Measurements from ENCODE around the gene SHOC2. TPM values are rescaled to one million over a fixed set of nuclear protein-coding genes. Genes with fewer than 3 reads are reported as not detected.

Gene SHOC2
- total and polyA plus RNA-seq, 9 of the 15 experiments (the other 6 are each of a cell fraction or from before 2014, with no cell fraction given): 9.2 to 17.5 (median 14.9) TPM

- TF ChIP-seq, protein P1, sequence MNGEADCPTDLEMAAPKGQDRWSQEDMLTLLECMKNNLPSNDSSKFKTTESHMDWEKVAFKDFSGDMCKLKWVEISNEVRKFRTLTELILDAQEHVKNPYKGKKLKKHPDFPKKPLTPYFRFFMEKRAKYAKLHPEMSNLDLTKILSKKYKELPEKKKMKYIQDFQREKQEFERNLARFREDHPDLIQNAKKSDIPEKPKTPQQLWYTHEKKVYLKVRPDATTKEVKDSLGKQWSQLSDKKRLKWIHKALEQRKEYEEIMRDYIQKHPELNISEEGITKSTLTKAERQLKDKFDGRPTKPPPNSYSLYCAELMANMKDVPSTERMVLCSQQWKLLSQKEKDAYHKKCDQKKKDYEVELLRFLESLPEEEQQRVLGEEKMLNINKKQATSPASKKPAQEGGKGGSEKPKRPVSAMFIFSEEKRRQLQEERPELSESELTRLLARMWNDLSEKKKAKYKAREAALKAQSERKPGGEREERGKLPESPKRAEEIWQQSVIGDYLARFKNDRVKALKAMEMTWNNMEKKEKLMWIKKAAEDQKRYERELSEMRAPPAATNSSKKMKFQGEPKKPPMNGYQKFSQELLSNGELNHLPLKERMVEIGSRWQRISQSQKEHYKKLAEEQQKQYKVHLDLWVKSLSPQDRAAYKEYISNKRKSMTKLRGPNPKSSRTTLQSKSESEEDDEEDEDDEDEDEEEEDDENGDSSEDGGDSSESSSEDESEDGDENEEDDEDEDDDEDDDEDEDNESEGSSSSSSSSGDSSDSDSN (IDR thresholded peaks at IDR 0.05; ENCODE audit: borderline replicate concordance in 1 of 2, low read depth in 2 of 2, low read length in 2 of 2): 0 out of 4 replicates have a peak, but pooled peaks of 1 of the 2 experiments have one; percentile 24
- TF ChIP-seq XRCC3 (IDR thresholded peaks at IDR 0.05) (no peak), ARID3A (IDR thresholded peaks at IDR 0.05; ENCODE audit: borderline replicate concordance, low read depth, low read length) (no peak), ZNF830 (CRISPR knock-in tag; IDR thresholded peaks at IDR 0.05) (0 out of 2 replicates have a peak, but pooled peaks have one; percentile 71), THRA (IDR thresholded peaks at IDR 0.05) (no peak), ETS2 (tag; IDR thresholded peaks at IDR 0.05; ENCODE audit: borderline replicate concordance, poor library complexity, severe bottlenecking) (no peak), VEZF1 (CRISPR knock-in tag; IDR thresholded peaks at IDR 0.05) (peak; percentile 40; the same call in 1 of the 2 replicates), NR2C2 (CRISPR knock-in tag; IDR thresholded peaks at IDR 0.05) (no peak), NR2C2 (tag; IDR thresholded peaks at IDR 0.05) (peak; percentile 78), FOXJ2 (tag; IDR thresholded peaks at IDR 0.05) (peak; percentile 85)
- TF ChIP-seq, protein P2, sequence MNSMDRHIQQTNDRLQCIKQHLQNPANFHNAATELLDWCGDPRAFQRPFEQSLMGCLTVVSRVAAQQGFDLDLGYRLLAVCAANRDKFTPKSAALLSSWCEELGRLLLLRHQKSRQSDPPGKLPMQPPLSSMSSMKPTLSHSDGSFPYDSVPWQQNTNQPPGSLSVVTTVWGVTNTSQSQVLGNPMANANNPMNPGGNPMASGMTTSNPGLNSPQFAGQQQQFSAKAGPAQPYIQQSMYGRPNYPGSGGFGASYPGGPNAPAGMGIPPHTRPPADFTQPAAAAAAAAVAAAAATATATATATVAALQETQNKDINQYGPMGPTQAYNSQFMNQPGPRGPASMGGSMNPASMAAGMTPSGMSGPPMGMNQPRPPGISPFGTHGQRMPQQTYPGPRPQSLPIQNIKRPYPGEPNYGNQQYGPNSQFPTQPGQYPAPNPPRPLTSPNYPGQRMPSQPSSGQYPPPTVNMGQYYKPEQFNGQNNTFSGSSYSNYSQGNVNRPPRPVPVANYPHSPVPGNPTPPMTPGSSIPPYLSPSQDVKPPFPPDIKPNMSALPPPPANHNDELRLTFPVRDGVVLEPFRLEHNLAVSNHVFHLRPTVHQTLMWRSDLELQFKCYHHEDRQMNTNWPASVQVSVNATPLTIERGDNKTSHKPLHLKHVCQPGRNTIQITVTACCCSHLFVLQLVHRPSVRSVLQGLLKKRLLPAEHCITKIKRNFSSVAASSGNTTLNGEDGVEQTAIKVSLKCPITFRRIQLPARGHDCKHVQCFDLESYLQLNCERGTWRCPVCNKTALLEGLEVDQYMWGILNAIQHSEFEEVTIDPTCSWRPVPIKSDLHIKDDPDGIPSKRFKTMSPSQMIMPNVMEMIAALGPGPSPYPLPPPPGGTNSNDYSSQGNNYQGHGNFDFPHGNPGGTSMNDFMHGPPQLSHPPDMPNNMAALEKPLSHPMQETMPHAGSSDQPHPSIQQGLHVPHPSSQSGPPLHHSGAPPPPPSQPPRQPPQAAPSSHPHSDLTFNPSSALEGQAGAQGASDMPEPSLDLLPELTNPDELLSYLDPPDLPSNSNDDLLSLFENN (IDR thresholded peaks at IDR 0.05; ENCODE audit: low read depth in 2 of 2, low read length in 2 of 2): 0 out of 4 replicates have a peak, but pooled peaks of 1 of the 2 experiments have one; percentile 38
- TF ChIP-seq, protein P3, sequence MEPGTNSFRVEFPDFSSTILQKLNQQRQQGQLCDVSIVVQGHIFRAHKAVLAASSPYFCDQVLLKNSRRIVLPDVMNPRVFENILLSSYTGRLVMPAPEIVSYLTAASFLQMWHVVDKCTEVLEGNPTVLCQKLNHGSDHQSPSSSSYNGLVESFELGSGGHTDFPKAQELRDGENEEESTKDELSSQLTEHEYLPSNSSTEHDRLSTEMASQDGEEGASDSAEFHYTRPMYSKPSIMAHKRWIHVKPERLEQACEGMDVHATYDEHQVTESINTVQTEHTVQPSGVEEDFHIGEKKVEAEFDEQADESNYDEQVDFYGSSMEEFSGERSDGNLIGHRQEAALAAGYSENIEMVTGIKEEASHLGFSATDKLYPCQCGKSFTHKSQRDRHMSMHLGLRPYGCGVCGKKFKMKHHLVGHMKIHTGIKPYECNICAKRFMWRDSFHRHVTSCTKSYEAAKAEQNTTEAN (CRISPR knock-in tag; IDR thresholded peaks at IDR 0.05): no peak
These were observed 608 bp upstream of the SHOC2 start, which contains the start of gene BBIP1 (continued) for GRCh38 chr10:110918643-110919348.

All from K562 (cell line).